Brain microvascular endothelial cell (primary cell): Measurements from ENCODE around the gene DVL2.
A peak's percentile ranks its signal among the peaks of the same experiment; 100 is the strongest.

Experiments
- DNase-seq: peaks from one replicate; pipeline ENCODE4 v3.0.0-alpha.2; 2020
- H3K27ac ChIP-seq: fragments of 250-450 bp; sonication (Bioruptor Pico); 2 replicates; pipeline ENCODE4 v1.5.1; 2020; ENCODE audit warnings: mild to moderate bottlenecking, moderate library complexity
- H3K27me3 ChIP-seq: fragments of 250-450 bp; sonication (Bioruptor Pico); replicated peaks from 2 replicates; pipeline ENCODE4 v1.5.1; 2020; ENCODE audit warnings: mild to moderate bottlenecking
- H3K36me3 ChIP-seq: fragments of 250-450 bp; sonication (Bioruptor Pico); replicated peaks from 2 replicates; pipeline ENCODE4 v1.5.1; 2020; ENCODE audit warnings: mild to moderate bottlenecking
- H3K4me3 ChIP-seq: 2 replicates; pipeline ENCODE4 v1.5.1; 2011; ENCODE audit warnings: low read depth, mild to moderate bottlenecking, control low read depth, low read length, moderate library complexity
- in situ Hi-C: cut with HindIII; loops from 2 replicates; pipeline ENCODE4 v1.10.0; 2017; ENCODE audit warnings: low sequenced_read_pairs, low pct_ligation_motif_present
- TF ChIP-seq, protein P1 (sequence below): IDR thresholded peaks from 2 replicates; pipeline ENCODE4 v1.5.1; 2011; ENCODE audit warnings: low read depth, mild to moderate bottlenecking, moderate library complexity, low read length, control low read depth, inconsistent platforms; ENCODE audit errors: missing control alignments

The DVL2 gene

DNA sequence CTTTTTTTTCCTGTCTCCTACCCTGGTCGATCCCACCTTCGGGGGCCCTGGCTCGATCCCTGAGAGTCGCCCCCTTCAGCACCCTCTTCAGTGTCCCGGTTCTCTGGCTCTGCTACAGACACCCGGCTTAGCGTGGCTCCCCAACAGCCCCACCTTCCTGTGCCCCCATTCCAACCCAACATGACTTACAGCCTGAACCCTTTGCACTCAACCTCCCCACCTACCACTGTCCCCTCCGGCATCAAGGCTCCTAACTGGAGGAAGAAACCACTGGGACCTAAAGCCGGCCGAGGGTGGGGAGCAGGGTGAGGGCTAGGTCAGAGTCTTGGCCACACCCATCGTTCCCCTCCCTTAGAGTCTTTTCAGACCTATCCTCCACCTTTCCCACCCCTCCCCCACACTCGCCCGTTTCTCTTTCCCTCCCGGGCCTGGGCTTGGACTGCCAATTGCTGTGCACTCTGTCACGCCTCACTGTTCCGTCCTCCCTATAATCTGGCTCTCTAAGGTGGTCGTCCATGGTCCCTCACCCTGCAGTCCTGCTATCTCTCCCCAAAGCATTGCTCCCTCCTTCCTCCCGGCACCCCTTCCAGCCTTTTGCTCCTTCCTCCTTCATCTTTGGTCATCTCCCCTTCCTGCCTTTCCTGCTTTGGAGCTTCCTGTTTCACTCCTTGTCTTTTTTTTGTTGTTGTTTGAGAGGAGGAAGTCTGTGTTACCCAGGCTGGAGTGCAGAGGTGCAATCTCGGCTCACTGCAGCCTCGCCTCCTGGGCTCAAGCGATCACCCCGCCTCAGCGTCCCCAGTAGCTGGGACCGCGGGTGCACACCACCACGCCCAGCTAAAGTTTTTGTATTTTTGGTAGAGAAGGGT lies 28.9 kb upstream of the DVL2 start:
- Histone ChIP-seq H3K4me3 (no peak overlapping the region), H3K27ac (no peak overlapping the region), H3K27me3 (no peaks in the 10 kb centered on the region), H3K36me3 (peaks cover 12% of the 10 kb centered on the region)
- TF ChIP-seq, protein P1, sequence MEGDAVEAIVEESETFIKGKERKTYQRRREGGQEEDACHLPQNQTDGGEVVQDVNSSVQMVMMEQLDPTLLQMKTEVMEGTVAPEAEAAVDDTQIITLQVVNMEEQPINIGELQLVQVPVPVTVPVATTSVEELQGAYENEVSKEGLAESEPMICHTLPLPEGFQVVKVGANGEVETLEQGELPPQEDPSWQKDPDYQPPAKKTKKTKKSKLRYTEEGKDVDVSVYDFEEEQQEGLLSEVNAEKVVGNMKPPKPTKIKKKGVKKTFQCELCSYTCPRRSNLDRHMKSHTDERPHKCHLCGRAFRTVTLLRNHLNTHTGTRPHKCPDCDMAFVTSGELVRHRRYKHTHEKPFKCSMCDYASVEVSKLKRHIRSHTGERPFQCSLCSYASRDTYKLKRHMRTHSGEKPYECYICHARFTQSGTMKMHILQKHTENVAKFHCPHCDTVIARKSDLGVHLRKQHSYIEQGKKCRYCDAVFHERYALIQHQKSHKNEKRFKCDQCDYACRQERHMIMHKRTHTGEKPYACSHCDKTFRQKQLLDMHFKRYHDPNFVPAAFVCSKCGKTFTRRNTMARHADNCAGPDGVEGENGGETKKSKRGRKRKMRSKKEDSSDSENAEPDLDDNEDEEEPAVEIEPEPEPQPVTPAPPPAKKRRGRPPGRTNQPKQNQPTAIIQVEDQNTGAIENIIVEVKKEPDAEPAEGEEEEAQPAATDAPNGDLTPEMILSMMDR: no peak
- DNase-seq: no peak
- in situ Hi-C loops: no loop called here

DNA sequence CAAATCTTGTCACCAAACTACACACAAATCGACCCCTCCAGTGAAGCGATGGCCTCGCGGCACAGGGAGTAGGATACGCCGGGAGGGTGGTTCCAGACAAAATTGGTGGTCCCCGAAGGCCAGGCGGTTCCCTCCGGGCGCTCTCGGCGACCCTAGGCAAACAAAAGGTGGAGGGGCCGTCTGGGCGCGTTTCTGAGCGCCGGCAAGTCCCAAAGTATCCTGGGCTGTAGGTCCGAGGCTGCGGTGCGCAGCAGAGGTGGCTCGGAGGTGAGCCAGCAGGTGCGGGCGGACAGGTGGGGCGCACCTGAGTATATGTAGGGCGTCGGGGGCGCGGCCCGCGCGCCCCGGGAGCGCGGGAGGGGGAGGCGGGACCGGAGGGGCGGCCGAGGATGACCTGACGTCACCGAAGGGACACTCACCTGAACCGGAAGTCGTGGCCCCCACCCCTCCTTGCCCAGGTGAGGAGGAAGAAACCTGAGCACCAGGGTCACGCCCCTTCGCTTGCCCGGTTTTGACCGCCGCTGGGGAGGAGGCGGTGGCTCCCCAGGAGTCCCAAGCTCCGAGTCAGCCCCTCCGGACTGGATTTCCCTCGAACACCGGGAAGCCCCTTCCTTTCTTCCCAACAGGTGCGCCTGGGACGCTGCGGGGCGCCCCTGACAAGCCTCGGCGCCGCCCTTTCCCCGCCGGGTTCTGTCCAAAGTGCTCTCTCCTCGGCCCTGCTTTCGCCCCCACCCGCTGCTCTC lies 28.0 kb upstream of the DVL2 start, which contains the start of gene CLDN7:
Gene CLDN7 (minus strand): TSS at position 287 of the 743 bp plus-strand sequence. CDS start 435 bp downstream, outside the sequence.
- TF ChIP-seq, protein P1: no peak
- H3K27me3 ChIP-seq: no peaks in the 10 kb centered on the region
- H3K27ac ChIP-seq: no peak within 1 kb of the TSS
- DNase-seq: no peak
- peaks cover 19% of the 10 kb centered on the region for H3K36me3 ChIP-seq
- in situ Hi-C loops: no loop called here
- H3K4me3 ChIP-seq: peak within 1 kb of the TSS; percentile 47

DNA sequence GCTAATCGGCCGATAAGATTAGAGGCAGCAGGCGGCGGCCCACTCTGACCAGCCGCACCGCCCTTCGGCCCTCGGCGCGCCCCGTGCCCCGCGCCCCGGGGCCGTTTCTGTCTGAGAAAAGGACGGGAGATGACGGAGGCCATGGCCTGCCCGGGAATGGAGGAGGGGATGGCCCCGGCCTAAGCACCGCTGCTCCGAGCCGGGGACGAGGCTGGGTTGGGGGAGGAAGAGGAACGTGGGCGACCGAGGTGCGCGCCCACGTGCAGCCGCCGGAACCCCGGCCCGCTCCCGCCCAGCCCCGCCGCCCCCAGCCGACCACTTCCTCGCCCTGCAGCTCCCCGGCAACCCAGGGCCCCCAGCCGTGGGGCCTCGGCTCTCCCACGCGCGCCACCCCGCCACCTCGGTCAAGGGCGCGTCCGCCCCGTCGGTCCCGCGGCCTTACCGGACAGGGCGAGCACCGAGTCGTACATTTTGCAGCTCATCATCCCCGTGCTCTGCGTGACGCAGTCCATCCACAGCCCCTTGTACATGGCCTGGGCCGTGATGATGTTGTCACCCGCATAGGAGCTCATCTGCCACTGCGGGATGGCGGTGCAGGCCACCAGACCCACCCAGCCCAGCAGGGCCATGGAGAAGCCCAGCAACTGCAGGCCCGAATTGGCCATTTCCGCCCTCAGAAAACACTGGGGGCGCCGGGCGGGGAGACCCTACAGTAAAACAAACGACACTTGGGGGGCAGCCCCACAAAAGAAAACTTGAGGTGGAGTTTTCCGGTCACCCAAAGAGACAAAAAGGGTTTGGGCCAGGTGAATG lies 27.3 kb upstream of the DVL2 start:
- Histone ChIP-seq H3K27ac (no peak overlapping the region), H3K4me3 (peak overlapping the region; percentile 47), H3K27me3 (no peaks in the 10 kb centered on the region), H3K36me3 (peaks cover 24% of the 10 kb centered on the region)
- in situ Hi-C loops: no loop called here
- TF ChIP-seq, protein P1: no peak
- no peak for DNase-seq

DNA sequence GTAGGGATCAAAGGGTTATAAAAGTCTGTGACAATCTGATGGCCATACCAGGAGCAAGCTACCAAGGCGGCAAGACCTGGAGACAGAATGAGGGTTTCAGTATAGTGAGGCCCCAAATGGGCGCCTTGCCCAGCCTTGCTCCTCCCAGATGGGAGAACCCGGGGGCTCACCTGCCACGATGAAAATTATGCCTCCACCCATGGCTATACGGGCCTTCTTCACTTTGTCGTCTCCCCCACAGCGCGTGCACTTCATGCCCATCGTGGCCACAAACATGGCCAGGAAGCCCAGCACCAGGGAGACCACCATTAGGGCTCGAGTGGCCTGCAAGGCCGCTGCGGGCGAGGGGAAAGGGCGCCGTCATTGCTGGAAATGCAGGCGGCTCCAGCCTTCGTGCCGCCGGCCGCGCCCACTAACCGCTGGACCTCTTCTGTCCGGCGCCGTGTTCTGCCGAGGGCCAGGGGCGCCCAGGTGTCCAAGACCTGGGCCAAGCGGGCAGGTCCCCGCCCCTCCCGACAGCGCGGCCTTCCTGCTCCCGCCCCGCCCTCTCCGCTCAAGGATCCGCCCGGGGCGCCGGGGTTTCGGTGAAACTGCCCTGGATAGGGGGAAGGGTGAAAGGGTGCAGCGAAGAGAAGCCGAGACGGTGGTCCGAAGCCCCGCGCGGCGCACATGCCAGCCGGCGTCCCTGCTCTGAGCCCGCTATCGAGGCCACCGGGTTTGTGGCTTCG lies 26.5 kb upstream of the DVL2 start:
- no peak for DNase-seq
- Histone ChIP-seq H3K4me3 (peak overlapping the region; percentile 47), H3K27ac (no peak overlapping the region), H3K27me3 (no peaks in the 10 kb centered on the region), H3K36me3 (peaks cover 27% of the 10 kb centered on the region)
- TF ChIP-seq, protein P1: no peak
- in situ Hi-C loops: no loop called here

DNA sequence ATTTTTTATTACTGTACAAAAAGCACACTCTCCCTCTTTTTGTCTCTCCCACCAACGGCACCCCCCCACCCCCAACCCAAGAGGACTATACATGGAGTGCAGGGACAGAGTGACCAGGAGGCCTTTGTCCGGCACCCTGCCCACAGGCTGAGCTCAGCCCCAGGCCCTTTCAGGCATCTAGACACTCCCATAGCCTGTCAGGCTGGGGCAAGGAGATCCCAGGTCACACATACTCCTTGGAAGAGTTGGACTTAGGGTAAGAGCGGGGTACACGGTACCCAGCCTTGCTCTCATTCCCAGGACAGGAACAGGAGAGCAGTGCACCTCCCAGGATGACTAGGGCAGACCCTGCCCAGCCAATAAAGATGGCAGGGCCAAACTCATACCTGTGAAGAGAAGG lies 25.8 kb upstream of the DVL2 start:
- in situ Hi-C loops: no loop called here
- Histone ChIP-seq H3K4me3 (no peak overlapping the region), H3K36me3 (peaks cover 34% of the 10 kb centered on the region), H3K27me3 (no peaks in the 10 kb centered on the region), H3K27ac (no peak overlapping the region)
- DNase-seq: no peak
- TF ChIP-seq, protein P1: no peak
